ENCODE data around the gene KCNQ1.

GRCh38 chr11:2540223-2540991 is 95.6 kb downstream of the KCNQ1 start:
- TF ChIP-seq CTCF (IDR thresholded peaks at IDR 0.05) (no peak), POLR2AphosphoS5 (IDR thresholded peaks at IDR 0.05) (no peak)
